ENCODE measurements around the gene TXNDC2. TPM values are rescaled to one million over a fixed set of nuclear protein-coding genes. Genes with fewer than 3 reads are reported as not detected.
A peak's percentile ranks its signal among the peaks of the same experiment; 100 is the strongest.

The TXNDC2 gene
- total and polyA plus RNA-seq, 3 donors from 2014 or later: 15.3 to 212 (median 30.5) TPM

DNA sequence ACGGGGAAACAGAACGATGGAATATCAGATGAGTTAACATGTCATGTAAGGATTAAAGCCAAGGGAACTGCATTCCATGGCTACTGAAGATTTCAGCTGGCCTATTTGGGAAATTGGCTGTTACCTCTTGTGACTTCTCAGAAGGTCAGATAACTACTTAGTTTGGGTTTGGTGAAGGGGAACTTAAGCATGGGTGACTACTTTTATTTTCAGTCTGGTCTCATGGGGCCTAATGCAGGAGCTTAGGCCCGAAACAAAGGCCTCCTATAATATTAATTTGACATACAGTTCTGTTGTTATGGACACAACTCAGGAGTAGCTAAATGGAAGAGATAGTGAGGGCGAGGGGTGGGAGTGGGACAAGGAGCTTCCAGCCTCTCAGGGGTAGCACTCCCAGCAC is 44.0 kb upstream of the TXNDC2 start:
- Histone ChIP-seq H3K36me3 (ENCODE audit: low read depth, missing control alignments) (no peaks in the 10 kb centered on the region), H3K27ac (no peak overlapping the region), H3K27me3 (no peaks in the 10 kb centered on the region), H3K4me1 (peaks cover 6% of the 10 kb centered on the region), H3K9me3 (no peaks in the 10 kb centered on the region), H3K4me3 (no peak overlapping the region)
- intact Hi-C loops (cut with DNase I; ENCODE audit: low total_unique reads): no loop called here
- 72 to 79% methylated on average over 4 of the region's 4 CpGs for WGBS, 2 donors
- no peak for DNase-seq
- TF ChIP-seq CTCF (IDR thresholded peaks at IDR 0.05) (no peak), POLR2A (IDR thresholded peaks at IDR 0.05) (no peak)

GRCh38 chr18:9842448-9842847 is 43.3 kb upstream of the TXNDC2 start:
- Histone ChIP-seq H3K4me1 (peaks cover 12% of the 10 kb centered on the region), H3K36me3 (ENCODE audit: low read depth, missing control alignments) (no peaks in the 10 kb centered on the region), H3K9me3 (no peaks in the 10 kb centered on the region), H3K4me3 (no peak overlapping the region), H3K27ac (no peak overlapping the region), H3K27me3 (no peaks in the 10 kb centered on the region)
- no peak for DNase-seq
- intact Hi-C loops (cut with DNase I; ENCODE audit: low total_unique reads): no loop called here
- 95 to 98% methylated on average over 6 of the region's 6 CpGs for WGBS, 2 donors
- TF ChIP-seq POLR2A (IDR thresholded peaks at IDR 0.05): no peak

- peaks cover 12% of the 10 kb centered on the region for H3K4me1 ChIP-seq
- no peak for TF ChIP-seq CTCF (IDR thresholded peaks at IDR 0.05)
- intact Hi-C loops (cut with DNase I; ENCODE audit: low total_unique reads): no loop called here
- no peaks in the 10 kb centered on the region for H3K36me3 ChIP-seq (ENCODE audit: low read depth, missing control alignments)
- no peaks in the 10 kb centered on the region for H3K9me3 ChIP-seq
- no peak overlapping the region for H3K27ac ChIP-seq
- DNase-seq: no peak
- H3K27me3 ChIP-seq: no peaks in the 10 kb centered on the region
- 78 to 86% methylated on average over 3 of the region's 3 CpGs for WGBS, 2 donors
- H3K4me3 ChIP-seq: no peak overlapping the region
Measured at GRCh38 chr18:9845256-9845655, 40.5 kb upstream of the TXNDC2 start.

DNA sequence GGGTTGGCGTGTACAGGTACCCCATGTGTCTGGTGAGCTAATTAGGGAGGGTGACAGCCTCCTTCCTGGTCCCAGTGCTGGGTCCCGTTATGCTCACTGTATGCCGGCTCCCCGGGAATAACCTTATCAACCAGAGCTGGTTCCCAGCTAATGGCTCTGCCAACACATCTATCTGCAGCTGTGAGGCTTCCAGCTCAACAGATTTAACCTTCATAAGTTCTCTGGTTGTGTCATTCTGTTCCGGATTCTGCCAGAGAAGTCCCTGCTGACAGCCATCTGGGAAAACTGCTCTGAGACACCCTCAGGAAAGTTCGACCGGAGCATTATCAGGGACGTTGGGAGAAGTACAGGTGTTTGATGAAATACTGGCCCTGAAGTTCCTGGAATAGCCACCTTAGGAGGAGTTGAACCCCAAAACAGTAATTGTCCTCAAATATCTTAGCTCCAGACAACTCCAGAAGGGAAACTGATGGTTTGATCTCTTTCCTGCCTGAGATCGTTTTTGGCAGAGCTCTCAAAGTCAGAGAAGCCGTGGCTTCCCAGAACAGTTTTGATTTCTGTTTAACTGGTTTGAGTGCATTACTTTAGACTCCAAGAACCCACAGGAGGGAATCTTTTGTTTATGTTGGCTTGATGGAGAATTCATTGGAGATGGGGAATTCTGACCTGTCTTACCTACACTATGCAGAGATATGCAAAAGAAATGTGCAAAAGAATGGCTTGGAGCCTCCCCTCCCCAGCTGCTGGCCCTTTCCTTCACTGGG is 39.4 kb upstream of the TXNDC2 start:
- H3K27me3 ChIP-seq: no peaks in the 10 kb centered on the region
- TF ChIP-seq CTCF (IDR thresholded peaks at IDR 0.05) (no peak), POLR2A (IDR thresholded peaks at IDR 0.05) (no peak)
- H3K9me3 ChIP-seq: no peaks in the 10 kb centered on the region
- H3K27ac ChIP-seq: peak overlapping the region in 1 of 2 donors; percentile 36
- H3K4me3 ChIP-seq: no peak overlapping the region
- peaks cover 12% of the 10 kb centered on the region for H3K4me1 ChIP-seq
- no peaks in the 10 kb centered on the region for H3K36me3 ChIP-seq (ENCODE audit: low read depth, missing control alignments)
- intact Hi-C loops (cut with DNase I; ENCODE audit: low total_unique reads): no loop called here
- 48 to 58% methylated on average over 8 to 10 of the region's 10 CpGs for WGBS, 2 donors
- DNase-seq: no peak

- DNase-seq: no peak
- Histone ChIP-seq H3K4me1 (peaks cover 12% of the 10 kb centered on the region), H3K27me3 (no peaks in the 10 kb centered on the region), H3K27ac (no peak overlapping the region), H3K4me3 (no peak overlapping the region), H3K9me3 (no peaks in the 10 kb centered on the region), H3K36me3 (ENCODE audit: low read depth, missing control alignments) (no peaks in the 10 kb centered on the region)
- WGBS, 2 donors: 82% methylated on average over 5 of the region's 5 CpGs
- no peak for TF ChIP-seq CTCF (IDR thresholded peaks at IDR 0.05)
- TF ChIP-seq POLR2A (IDR thresholded peaks at IDR 0.05): no peak
- intact Hi-C loops (cut with DNase I; ENCODE audit: low total_unique reads): no loop called here
Measured at GRCh38 chr18:9848170-9848879, 37.4 kb upstream of the TXNDC2 start.
